NCI-H69 (cell line): ENCODE measurements around the gene TMEM9.

Source experiments
- DNase-seq: peaks from one replicate; lab custom pipeline; 2025; lab: John Stamatoyannopoulos, UW

Gene TMEM9

DNA sequence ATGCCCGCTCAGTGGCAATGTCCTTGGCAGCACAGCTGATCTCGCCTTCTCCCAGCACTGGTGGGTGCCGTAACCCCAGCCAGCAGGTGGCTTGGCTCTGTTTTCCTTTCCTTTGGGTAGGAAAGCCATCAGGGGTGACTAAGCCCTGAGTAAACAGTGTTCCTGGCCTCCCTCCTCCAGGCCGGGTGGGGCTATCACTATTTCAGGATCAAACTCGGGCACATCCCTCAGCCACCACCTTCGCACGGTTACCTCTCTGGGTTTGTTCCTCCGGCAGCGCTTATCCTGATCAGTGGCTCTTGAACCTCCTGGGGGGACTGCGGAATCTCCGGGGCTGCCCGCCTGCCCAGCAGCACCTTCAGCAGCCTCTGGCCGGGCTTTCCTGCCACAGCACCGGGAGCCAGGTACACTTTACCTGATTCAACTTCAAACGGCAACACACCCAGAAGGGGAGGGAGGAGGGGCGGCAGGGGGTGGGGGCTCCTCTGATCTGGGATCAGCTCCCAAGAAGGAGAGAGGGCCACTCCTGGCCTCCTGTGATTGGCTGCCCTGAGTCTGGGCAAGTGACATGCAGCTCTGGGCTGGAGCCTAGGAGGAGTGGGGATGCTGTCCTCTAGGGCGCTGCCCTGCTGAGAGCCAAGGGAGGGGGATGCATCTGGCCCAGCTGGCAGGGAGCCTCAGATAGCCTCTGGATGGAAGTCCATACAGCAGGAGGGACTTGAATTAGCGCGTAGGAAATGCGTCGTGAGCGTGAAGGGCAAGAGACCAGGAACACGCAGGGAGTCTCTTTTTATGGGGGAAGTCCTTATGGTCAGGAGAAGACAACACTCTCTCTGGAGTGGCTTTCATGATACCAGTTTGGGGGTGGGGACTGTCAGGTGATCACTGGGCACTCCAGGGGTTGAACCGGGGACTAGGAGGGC lies 27.2 kb downstream of the TMEM9 start, which contains the start of gene ASCL5:
Gene ASCL5 (minus strand): TSS at position 353 of the 923 bp plus-strand sequence. CDS start 11,812 bp downstream, outside the sequence.
- peak; percentile 87 for DNase-seq

DNA sequence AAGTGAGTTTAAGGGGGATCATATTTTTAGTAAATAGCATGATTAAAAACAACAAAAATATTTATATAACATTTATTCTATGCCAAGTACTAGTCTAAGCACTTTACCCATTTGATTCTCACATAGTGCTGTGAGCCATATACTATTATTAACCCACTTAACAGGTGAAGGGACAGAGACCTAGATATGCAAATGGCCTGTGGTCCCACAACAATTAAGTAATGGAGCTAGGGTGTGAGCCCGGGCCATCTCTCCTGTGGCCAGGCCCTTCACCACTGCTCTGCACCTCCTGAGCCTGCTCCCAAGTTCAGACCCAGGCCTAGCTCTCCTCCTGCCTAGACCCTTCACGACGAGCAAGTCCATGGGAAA lies 27.8 kb downstream of the TMEM9 start:
- no peak for DNase-seq

DNA sequence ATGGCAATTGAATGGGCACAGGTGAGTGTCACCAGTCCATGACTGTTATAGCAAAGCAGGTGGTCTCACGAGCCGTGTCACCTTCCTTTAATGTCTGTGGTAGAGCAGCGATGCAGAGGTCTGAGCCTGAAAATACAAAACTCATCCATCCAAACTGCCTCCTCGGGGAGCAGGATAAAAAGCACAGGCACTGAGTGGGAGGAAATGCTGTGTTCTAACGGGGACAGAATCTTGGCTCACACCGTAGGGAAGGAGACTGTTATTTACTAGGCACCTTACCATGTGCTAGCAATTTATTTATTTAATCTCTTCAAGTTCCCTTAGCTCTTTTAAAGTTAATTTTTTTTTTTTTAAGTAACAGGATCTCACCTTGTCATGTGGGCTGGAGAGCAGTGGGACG lies 28.5 kb downstream of the TMEM9 start:
- DNase-seq = no peak

DNA sequence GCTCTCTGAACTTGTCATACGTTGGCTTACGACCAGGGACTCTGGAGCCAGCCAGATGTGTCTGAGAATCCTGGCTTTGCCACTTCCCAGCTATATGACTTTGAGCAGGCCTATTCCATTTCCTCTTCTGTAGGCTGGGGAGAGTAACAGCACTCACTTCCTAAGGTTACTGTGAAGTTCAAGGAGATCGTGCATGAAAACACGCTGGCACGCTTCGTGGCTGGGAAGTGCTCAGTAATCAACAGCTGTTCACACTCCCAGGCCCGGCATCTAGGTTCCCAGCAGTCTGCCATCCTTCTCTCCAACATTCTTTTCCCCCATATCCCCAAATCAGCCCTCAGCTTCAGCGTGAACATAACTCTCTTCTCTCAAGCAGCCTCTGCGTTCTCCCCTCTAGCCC lies 29.3 kb downstream of the TMEM9 start:
- no peak for DNase-seq

DNA sequence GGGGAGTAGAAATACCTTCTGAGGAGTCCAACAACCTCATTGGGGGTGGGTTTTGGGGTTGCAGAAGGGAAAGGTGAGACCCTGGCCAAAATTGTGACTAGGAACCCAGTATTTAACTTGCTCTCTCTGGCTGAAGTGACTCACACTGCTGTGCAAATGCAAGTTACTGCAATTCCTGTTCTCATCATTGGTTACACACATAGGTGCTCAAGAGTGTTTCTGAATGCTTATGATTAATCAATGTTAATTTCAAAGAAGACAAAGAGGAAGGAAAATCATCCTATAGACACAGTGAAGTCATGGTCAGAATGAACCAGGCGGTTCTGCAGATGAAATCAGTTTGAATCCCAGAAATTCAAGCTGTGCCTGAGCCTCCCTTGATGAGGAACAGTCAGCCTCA lies 30.4 kb downstream of the TMEM9 start:
- DNase-seq = no peak

DNA sequence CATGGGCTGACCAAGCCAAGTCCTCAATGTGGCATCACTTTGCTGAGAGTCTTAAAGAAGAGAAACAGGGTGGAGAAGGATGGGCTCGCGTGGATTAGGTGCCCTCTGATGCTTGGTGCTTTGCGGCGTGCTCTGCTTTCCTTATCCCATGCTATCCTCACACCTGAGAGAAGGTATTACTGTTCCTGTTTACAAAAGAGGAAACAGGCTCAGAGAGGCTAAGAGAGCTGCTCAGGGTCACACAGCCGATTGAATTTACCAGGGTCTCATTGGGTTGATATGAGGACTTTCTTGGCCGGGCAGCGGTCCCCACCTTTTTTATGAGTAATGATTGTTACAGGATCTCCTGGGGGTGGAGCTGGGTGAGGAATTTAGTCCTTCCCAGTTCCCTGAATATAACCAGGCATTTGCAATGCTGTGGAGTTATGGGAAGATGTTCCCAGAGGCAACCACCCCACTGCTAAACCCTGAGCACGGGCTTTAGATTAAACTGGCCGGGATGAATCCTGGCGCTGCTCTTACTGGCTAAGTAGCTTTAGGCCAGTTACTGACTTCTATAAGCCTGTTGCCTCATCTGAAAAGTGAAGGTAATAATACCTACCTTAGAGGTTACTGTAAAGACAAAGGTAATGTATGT lies 31.8 kb downstream of the TMEM9 start:
- DNase-seq = no peak

DNA sequence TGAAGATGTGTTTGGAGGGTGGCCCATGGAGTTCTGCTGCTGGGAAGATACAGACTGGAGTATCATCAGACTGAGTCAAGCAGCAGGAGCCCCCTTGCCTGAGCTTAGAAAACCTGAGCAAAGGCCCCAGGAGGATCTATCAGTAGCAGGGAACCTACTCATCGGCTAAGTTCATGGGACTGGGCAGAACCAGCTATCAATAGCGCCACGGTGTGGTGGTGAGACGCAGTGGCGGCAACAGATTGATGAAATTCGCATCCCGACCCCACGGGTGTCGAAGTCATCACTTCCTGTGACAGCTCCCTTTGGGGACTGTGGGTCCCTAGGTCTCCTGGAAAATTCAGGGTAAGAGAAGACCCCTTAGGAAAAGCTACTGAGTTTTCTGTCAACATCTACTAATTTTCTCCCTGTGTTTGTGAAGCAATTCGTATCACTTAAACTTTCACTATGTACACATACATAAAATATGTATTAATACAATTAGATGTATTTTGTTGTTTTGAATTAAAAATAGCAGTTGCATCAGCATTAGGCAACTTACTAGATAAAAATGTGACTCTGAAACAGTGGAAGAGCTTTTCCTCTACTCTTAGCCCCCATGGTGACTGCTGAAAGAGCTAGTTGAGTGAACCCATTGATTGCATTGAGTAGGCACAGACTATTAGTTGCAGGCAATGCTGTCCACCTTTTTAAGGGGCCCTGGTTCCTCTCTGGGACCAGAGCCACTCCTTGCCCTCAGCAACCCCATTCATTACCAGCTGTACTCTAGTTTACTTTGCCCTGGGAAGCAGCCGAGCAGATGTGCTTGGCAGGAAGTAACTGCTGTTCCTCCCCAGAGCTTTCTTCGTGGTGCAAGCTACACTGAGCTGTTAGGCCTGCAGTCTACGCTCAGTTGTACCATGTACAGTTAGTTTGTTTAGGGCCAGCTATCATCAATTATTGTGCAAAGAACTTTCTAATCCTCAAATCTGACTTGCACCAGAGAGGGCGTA lies 34.8 kb downstream of the TMEM9 start:
- DNase-seq = peak; percentile 92

DNA sequence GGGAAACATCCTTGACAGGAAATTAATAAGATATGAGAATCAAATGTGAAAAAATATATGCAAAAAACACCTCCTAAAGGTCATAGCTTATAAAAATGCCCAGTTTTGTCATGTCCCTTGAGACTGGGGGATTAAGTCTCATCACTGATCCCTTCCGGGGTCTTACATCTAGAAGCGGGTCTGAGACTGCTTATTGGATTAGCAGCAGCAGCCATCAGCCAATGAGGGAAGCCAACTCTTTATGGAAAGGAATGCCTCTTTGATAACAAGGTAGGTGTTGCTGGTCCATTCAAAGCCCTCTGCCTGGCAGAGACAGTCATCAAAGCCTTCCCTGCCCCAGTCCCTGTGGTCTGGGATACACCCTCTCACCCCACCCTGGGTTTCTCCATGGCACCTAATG lies 38.2 kb downstream of the TMEM9 start:
- DNase-seq = no peak

DNA sequence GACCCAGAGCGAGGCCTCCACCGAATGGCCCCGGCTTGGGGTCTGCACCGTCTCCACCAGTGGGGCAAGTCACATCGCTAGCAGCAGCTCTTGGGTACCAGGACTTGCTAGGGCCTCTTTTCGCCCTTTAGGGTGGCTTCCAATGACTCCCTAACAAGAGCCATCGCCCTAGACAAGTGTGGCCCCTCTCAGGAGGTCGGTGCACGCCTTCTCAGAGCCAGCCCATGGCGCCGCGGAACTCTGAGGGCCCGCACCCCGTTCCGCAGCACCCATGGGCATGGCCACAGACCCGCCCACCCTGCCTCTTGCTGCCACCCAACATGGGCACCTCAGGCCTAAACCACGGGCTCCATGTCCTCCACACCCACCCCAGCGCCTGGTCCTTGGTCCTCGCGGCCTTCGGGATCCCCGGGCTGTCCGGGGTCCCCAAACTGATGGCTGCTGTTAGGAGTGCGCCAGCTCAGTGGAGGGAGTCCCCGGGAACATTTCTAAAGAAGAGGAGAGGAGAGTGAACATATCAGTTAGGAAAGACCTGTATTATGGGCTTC lies 38.8 kb downstream of the TMEM9 start:
- no peak for DNase-seq

DNA sequence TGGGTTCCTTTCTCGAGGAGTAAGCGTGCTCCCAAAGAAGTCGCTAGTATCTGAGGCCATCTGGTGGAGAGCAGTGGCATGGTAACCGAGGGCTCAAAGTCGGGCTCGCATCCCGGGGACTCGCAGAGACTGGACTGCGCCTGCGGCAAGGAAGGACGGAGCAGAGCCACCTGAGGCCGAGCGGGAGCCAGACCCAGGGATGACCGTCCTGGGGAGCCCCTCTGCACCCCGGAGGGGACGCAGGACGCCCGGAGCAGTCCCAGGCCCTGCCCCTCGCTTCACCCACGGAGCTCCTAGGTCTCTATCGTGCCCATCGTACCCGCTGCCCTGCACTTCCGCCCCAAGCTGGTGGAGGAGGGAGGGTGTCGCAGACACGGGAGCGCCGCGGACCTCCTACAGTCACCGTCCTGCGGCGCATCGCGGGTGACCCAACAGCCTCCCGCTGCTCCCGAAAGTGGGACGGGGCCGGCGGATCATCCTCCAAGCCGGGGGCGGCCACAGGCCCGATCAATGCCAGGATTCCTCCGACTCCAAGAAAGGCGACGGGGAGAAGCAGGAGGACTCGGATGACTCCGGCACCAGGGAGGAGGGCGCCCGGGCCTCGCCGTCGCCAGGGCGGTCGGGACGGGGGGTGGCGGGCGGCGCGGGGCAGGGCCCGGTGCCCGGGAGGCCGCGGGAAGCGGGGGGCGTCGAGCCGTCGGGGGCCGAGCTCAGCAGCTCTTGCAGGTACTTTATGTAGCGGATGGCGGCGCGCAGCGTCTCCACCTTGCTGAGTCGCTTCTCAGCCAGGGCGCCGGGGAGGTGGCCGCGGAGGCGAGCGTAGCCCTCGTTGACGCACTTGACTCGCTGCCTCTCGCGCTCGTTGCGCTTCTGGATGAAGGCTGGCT lies 39.8 kb downstream of the TMEM9 start:
- peak; percentile 98 for DNase-seq

DNA sequence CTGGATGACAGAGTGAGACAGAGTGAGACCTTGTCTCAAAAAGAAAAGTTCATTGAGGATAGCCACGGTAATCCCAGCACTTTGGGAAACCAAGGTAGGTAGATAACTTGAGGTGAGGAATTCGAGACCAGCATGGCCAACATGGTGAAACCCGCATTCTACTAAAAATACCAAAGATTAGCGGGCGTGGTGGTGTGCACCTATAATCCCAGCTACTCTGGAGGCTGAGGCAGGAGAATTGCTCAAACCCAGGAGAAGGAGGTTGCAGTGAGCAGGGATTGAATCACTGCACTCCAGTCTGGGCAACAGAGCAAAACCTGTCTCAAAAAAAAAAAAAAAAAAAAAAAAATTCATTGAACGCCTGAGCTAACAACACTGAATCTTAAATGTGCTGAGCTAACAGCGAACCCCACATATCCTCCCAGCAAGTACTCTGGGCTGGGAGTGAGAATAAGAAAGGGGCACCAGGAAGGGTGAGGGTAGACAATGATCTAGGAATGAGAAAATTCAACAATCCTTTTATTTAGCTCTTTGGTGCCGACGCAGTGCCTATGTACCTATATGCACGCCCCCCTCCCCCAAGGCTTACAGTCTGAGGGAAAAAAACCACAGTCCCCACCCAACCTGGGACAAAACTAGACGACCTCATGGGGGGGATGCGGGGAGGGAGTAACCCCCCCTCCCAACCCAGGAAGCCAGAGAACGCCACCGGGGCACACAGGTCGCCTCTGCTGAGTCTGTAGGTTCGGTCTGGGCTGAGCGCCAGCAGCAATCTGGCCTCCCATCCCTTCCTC lies 40.6 kb downstream of the TMEM9 start:
- DNase-seq = no peak

DNA sequence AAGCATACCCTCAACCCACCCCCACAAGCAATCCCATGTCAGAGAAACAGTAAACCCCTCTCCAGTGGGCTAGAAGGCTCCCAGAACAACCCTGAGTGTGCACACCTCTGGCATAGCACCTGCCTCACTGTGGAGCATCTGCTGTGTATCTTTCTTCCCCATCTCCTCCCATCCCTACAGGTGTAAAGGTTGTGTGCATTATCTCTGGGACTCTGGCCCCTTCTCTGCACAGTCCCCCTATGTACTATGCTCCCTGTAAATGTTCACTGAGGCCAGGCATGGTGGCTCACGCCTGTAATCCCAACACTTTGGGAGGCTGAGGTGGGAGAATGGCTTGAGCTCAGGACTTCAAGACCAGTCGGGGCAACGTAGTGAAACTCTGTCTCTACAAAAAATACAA lies 41.3 kb downstream of the TMEM9 start:
- DNase-seq = no peak

DNA sequence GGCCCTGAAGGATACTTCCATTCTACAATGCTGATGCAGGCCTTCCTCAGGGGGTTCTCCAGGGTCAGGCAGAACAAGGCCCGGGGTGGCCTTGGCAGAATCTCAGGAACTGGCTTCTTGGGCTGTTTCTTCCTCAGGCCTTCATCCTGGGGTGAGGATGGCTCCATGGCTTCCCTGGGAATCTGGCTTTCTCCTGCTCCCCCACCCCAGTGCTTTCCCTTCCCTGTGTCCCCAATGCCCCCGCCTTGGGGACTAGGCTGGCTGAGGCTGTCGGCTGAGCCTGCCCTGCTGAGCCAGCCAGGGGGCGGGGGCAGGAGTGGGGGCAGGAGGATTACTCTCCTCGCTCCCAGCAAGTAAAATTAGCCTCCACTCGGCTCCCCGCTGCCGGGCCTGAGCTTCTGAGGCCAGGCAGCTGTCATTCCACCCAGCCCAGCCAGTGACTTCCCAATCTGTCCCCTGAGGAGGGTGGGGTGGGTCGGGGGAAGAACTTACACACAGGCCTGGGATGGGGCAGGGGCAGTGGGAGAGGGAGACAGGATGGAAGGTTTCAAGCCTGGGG lies 42.0 kb downstream of the TMEM9 start, which contains the start of gene CACNA1S:
Gene CACNA1S (minus strand): TSS at position 254 of the 559 bp plus-strand sequence. CDS start 87 bp downstream, at position 167.
- DNase-seq = no peak

DNA sequence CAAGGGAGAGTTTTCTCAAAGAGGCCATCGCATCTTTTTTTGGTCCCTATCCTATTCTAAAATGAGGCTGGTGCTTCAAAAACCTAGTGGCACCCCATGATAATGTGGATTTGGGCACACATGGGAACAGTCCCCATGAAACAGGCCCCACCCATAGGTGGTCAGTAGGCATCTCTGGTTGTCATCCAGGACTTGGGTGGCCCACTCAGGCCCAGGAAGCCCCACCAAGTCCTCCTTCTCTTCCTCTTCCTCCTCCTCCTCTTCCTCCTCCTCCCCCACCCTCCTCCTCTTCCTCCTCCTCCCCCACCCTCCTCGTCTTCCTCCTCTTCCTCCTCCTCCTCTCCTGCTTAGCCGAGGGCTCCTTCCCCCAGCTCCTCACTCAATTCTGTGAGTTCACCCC lies 42.6 kb downstream of the TMEM9 start:
- no peak for DNase-seq

DNA sequence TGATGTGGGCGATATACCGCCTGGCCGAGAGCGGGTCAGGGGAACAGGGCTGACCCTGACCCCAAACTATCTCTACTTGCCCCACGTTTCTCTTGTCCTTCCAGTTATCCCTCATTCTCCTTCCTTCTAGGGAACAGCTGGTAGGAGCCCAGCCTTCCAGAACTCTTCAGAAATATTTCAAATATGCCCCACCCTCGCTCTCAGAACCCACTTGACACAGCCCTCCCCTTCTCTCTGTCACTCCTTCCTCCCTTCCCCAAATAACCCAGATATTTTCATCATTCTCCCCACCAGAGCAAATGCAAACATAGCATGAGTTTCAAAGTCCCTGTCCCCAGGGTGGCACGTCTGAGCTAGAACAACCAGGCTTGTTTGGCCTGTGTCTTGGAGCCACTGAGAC lies 43.1 kb downstream of the TMEM9 start:
- DNase-seq = no peak

DNA sequence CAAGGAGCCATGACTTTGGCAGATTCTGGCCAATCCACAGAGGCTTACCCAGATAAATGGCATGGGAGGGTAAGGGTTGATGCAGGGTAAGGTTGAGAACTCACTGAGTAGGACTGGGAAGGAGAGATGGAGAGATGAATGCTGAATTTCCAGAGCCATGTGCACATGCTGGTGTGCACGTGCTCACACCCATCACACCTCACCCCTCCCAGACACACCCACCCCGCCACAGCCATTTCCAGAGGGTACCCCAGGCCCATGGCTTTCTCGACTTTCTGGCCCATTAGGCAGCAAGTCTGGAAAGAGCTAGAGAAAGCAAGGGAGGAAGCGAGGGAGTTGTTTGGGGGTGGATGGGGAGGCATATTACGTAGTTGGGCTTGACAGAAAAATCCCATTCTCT lies 43.7 kb downstream of the TMEM9 start:
- no peak for DNase-seq

DNA sequence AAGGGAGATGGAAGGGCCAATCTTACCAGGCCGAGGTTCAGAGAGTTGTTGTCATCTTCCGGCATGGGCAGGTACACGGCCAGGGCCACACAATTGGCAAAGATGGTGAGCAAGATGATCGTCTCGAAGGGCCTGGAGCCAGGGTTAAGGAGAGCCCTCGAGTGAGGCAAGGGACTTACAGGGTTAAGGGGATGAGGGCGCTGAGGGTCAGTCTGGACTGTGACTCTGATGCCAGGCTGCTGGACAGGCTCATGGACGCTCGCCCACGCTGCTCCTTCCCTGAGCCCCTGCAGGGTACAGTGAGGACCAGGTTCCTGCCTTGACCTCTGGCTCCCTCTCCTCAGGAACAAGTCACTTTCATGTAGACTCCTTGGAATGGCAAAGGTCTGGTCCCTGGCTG lies 44.1 kb downstream of the TMEM9 start:
- DNase-seq = no peak

DNA sequence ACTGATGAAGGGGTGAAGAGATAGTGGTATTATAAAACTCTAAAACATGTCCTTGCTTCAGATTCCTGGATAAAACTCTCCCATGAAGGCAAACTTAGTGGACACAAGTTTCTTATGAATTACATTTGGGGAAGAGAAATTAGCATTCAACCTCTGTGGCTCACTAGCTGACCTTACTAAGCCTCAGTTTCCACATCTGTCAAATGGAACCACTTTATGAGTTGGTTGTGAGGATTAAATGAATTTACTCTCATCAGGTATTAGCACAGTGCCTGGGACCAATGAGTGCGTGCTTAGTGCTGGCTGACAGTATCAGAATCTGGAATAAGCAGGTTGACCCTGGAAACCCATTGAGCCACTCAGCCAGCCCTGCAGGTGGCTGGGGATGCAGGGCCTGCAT lies 44.6 kb downstream of the TMEM9 start:
- DNase-seq = no peak

DNA sequence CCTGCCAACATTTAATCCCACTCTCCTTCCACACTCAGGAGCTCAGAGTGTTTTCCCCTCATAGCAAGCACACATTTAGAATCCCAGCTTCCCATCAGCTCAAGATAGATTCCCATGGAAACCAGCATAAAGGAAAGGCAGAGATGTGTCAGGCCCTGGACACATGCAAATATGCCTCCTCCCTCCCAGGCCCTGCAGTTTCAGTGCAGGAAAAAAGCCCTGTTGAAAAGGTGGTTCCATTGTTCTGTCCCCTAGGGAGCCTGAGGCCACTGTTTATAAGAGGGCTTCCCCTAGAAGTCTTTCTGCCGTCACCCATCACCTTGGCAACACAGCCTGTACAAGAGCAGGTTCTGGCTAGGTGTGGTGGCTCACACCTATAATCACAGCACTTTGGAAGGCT lies 45.7 kb downstream of the TMEM9 start:
- peak; percentile 96 for DNase-seq

DNA sequence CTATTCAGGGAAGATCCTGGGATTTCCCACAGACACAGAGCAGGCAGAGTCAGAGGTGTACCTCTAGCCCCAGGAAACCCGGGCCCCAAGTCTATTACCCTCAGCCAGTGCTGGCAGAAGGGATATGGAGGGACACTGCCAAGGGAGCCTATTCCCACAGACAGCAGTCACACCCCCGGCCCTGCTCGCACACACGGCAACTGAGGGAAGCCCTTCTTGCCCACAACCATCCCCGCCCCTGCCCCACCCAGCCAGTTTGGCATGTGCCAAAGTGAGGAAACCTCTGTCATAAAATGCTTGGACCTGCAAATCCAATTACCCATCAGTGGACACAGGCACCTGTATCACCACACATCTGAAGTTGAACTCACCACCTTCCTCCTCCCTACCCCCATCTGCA lies 48.6 kb downstream of the TMEM9 start:
- DNase-seq = no peak
